Loucy (cell line): ENCODE results near the gene AGXT.

ENCODE experiments used
- H2AFZ ChIP-seq: fragments of 200-600 bp; sonication (generic); 2 replicates; pipeline ENCODE4 v1.6.0; 2016; ENCODE audit warnings: antibody characterized with exemption, mild to moderate bottlenecking, low read length, moderate library complexity
- H3F3A ChIP-seq: fragments of 200-600 bp; 2 replicates; pipeline ENCODE4 v1.6.0; 2016; ENCODE audit warnings: antibody characterized with exemption, low read depth, mild to moderate bottlenecking
- H3K27me3 ChIP-seq: fragments of 200-600 bp; sonication (generic); 2 replicates; pipeline ENCODE4 v1.6.1; 2014; ENCODE audit warnings: low read length, mild to moderate bottlenecking; ENCODE audit not compliant: insufficient read depth, poor library complexity, severe bottlenecking
- H3K36me3 ChIP-seq: fragments of 200-600 bp; sonication (generic); 2 replicates; pipeline ENCODE4 v1.6.1; 2016; ENCODE audit warnings: low read length; ENCODE audit not compliant: insufficient read depth
- H3K4me1 ChIP-seq: fragments of 200-600 bp; sonication (generic); 2 replicates; pipeline ENCODE4 v1.5.1; 2014; ENCODE audit warnings: low read length, mild to moderate bottlenecking; ENCODE audit not compliant: insufficient read depth, poor library complexity, severe bottlenecking
- H3K4me2 ChIP-seq: fragments of 200-600 bp; sonication (generic); 2 replicates; pipeline ENCODE4 v1.6.0; 2014; ENCODE audit warnings: antibody characterized with exemption, low read length, low read depth, mild to moderate bottlenecking; ENCODE audit not compliant: poor library complexity, severe bottlenecking
- H3K4me3 ChIP-seq: fragments of 200-600 bp; sonication (generic); 2 replicates; pipeline ENCODE4 v1.5.1; 2014; ENCODE audit warnings: low read length, mild to moderate bottlenecking, mixed read lengths; ENCODE audit not compliant: poor library complexity, severe bottlenecking
- H3K79me2 ChIP-seq: fragments of 200-600 bp; sonication (generic); 2 replicates; pipeline ENCODE4 v1.6.1; 2014; ENCODE audit warnings: low read length; ENCODE audit not compliant: insufficient read depth
- H3K9ac ChIP-seq: fragments of 200-600 bp; sonication (generic); 2 replicates; pipeline ENCODE4 v1.6.0; 2014; ENCODE audit warnings: mild to moderate bottlenecking, low read depth, low read length, moderate library complexity; ENCODE audit not compliant: poor library complexity, severe bottlenecking
- H3K9me2 ChIP-seq: fragments of 200-600 bp; sonication (generic); replicated peaks from 2 replicates; pipeline ENCODE4 v1.6.1; 2016; ENCODE audit warnings: low read depth, low read length, mixed read lengths
- H3K9me3 ChIP-seq: fragments of 200-600 bp; sonication (generic); 2 replicates; pipeline ENCODE4 v1.6.1; 2014; ENCODE audit warnings: mild to moderate bottlenecking, antibody characterized with exemption, low read length, low read depth; ENCODE audit not compliant: insufficient read depth
- H4K20me1 ChIP-seq: fragments of 200-600 bp; sonication (generic); 2 replicates; pipeline ENCODE4 v1.6.0; 2014; ENCODE audit warnings: antibody characterized with exemption, low read length, mild to moderate bottlenecking; ENCODE audit not compliant: insufficient read depth, poor library complexity, severe bottlenecking
- EZH2phosphoT487 ChIP-seq: fragments of 200-600 bp; IDR thresholded peaks from 2 replicates; pipeline ENCODE4 v1.6.1; 2018; ENCODE audit warnings: antibody characterized with exemption, mild to moderate bottlenecking, moderate library complexity, borderline replicate concordance
- TF ChIP-seq, protein P1 (sequence below): fragments of 200-600 bp; sonication (generic); conservative IDR thresholded peaks from 2 replicates; pipeline ENCODE4 v1.5.1; 2014; ENCODE audit warnings: mild to moderate bottlenecking, antibody characterized with exemption, low read length

AGXT gene

DNA sequence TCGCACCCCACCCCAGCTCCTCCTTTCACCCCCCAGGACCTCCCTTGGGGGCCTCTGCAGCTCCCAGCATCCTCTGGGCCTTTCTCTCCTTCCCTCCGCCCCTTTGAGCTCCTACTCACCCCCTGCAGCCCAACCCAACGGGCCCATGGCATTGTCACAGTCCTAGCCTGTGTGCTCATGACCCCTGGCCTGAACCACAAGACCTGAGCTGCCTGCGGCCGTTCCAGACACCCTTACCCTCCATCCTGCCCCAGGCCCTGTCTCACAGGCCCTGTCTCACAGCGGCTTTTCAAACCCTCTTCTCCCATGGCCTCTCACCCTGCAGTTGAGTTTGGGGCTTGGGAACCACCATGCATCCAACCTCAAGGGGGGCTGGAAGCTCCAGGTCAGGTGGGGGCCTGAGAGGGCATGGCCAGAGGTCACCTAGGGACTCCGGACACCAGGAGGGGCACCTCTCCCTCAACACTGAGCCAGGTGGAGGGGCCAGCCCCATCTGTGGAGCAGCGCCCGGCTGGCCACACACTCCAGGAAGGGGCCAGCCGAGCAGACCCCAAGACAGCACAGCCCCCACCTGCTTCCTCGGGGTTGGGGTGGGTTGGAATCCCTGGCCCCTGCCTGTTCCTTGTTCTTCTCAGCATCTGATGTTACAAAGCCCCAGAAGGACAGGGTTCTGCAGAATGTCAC is 20.4 kb downstream of the AGXT start:
- no peaks in the 10 kb centered on the region for H3F3A ChIP-seq
- H3K27me3 ChIP-seq = no peaks in the 10 kb centered on the region
- no peaks in the 10 kb centered on the region for H3K36me3 ChIP-seq
- H3K9ac ChIP-seq = no peak overlapping the region
- H3K79me2 ChIP-seq = no peaks in the 10 kb centered on the region
- H3K9me3 ChIP-seq = peaks cover 9% of the 10 kb centered on the region; the same call in 1 of the 2 replicates
- no peaks in the 10 kb centered on the region for H3K9me2 ChIP-seq
- H4K20me1 ChIP-seq = no peaks in the 10 kb centered on the region
- H2AFZ ChIP-seq = no peak overlapping the region
- H3K4me3 ChIP-seq = no peak overlapping the region
- no peak overlapping the region for H3K4me2 ChIP-seq
- no peak for TF ChIP-seq EZH2phosphoT487
- TF ChIP-seq, protein P1, sequence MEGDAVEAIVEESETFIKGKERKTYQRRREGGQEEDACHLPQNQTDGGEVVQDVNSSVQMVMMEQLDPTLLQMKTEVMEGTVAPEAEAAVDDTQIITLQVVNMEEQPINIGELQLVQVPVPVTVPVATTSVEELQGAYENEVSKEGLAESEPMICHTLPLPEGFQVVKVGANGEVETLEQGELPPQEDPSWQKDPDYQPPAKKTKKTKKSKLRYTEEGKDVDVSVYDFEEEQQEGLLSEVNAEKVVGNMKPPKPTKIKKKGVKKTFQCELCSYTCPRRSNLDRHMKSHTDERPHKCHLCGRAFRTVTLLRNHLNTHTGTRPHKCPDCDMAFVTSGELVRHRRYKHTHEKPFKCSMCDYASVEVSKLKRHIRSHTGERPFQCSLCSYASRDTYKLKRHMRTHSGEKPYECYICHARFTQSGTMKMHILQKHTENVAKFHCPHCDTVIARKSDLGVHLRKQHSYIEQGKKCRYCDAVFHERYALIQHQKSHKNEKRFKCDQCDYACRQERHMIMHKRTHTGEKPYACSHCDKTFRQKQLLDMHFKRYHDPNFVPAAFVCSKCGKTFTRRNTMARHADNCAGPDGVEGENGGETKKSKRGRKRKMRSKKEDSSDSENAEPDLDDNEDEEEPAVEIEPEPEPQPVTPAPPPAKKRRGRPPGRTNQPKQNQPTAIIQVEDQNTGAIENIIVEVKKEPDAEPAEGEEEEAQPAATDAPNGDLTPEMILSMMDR = no peak
- no peaks in the 10 kb centered on the region for H3K4me1 ChIP-seq

DNA sequence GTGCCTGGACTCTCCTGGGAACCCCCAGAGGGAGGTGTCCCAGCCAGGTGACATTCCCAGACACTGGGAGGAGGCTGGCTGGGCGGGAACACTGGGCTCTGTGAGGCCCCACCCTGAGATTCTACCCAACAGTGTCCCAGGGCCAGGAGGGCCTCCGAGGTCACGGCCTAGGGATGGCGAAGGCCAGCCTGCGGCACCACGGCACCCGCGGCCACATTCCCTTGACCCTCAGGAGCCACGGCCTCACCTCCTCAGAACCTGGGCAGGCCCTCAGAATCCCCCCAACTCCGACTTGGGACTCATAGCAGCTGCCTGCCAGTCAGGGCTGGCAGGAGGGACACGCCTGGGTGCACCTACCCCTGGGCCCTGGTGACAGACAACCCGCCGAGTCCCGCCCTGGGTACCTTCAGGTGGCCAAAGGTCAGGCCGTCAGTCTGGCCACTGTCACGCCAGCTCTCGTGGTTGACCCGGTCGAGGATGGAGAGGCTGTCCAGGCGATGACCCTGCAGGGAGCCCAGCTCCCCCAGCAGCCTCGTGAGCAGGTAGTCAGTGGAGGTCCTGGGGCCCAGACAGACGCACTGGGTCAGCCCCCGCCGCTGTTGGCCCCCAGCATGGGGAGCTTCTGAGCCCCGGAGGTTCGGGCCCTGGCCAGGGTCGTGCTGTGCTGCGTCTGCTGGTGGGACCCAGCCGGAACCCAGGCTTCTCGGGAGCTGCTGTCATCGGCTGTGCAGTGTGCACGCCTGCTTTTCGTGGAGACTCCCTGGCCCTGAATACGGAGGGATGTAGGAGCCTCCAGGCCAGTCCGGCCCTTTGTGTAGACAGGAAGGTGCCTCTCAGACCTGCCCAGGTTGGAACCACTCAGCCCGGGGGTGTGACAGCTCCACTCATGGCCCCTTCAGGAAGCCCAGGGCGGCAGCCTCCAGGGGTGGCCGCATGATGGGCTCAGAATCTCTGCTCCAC is 21.3 kb downstream of the AGXT start:
- H3K4me3 ChIP-seq = no peak overlapping the region
- H2AFZ ChIP-seq = no peak overlapping the region
- H4K20me1 ChIP-seq = no peaks in the 10 kb centered on the region
- H3K9ac ChIP-seq = no peak overlapping the region
- no peaks in the 10 kb centered on the region for H3K79me2 ChIP-seq
- peaks cover 6% of the 10 kb centered on the region; the same call in 1 of the 2 replicates for H3K9me3 ChIP-seq
- H3K9me2 ChIP-seq = no peaks in the 10 kb centered on the region
- no peaks in the 10 kb centered on the region for H3K36me3 ChIP-seq
- no peaks in the 10 kb centered on the region for H3F3A ChIP-seq
- H3K27me3 ChIP-seq = no peaks in the 10 kb centered on the region
- H3K4me1 ChIP-seq = no peaks in the 10 kb centered on the region
- H3K4me2 ChIP-seq = no peak overlapping the region
- TF ChIP-seq EZH2phosphoT487 = no peak
- TF ChIP-seq, protein P1 = no peak

DNA sequence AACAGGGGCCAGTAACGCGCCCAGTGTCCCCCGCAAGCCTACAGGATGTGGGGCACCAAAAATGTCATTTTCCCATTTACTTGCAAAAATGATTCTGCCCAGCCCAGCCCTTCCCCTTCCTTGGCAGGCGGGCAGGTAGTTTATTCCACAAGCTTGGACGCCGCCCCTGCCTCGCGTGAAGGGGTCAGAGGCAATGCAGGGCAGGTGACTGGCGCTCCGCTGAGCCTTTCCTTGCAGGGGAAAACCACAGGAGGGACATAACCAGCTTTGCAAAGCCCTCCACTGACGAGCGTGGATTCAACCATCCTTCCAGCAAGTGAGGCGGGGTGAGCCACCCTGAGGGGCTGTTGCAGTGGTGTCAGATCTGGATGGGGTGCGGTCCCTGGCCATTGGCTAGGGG is 22.1 kb downstream of the AGXT start:
- Histone ChIP-seq H3K9me3 (peaks cover 6% of the 10 kb centered on the region; the same call in 1 of the 2 replicates), H3K4me2 (no peak overlapping the region), H3K9ac (no peak overlapping the region), H2AFZ (no peak overlapping the region), H3K4me3 (no peak overlapping the region), H3K9me2 (no peaks in the 10 kb centered on the region), H3K27me3 (no peaks in the 10 kb centered on the region), H3K79me2 (no peaks in the 10 kb centered on the region), H3K4me1 (no peaks in the 10 kb centered on the region), H3K36me3 (no peaks in the 10 kb centered on the region), H4K20me1 (no peaks in the 10 kb centered on the region), H3F3A (no peaks in the 10 kb centered on the region)
- no peak for TF ChIP-seq EZH2phosphoT487
- TF ChIP-seq, protein P1 = no peak
